HL-60 (cell line): ENCODE results near the gene DPEP1.

Experiments used
- CTCF ChIP-seq: IDR thresholded peaks from one replicate; pipeline ENCODE4 v1.5.1; 2011; ENCODE audit warnings: low read length, control low read depth, inconsistent platforms; ENCODE audit not compliant: insufficient read depth
- GABPA ChIP-seq: IDR thresholded peaks from 2 replicates; pipeline ENCODE4 v1.6.1; 2012; ENCODE audit warnings: low read depth
- POLR2AphosphoS5 ChIP-seq: IDR thresholded peaks from 2 replicates; pipeline ENCODE4 v1.6.1; 2012; ENCODE audit warnings: low read depth
- SPI1 ChIP-seq: IDR thresholded peaks from 2 replicates; pipeline ENCODE4 v1.6.1; 2012; ENCODE audit warnings: low read depth, mild to moderate bottlenecking, borderline replicate concordance
- TF ChIP-seq, protein P1 (sequence below): IDR thresholded peaks from 2 replicates; pipeline ENCODE4 v1.6.1; 2012; ENCODE audit warnings: low read depth; ENCODE audit not compliant: insufficient replicate concordance

GRCh38 chr16:89605186-89605970 lies 8.1 kb upstream of the DPEP1 start:
- TF ChIP-seq CTCF = no peak
- no peak for TF ChIP-seq POLR2AphosphoS5
- TF ChIP-seq, protein P1, sequence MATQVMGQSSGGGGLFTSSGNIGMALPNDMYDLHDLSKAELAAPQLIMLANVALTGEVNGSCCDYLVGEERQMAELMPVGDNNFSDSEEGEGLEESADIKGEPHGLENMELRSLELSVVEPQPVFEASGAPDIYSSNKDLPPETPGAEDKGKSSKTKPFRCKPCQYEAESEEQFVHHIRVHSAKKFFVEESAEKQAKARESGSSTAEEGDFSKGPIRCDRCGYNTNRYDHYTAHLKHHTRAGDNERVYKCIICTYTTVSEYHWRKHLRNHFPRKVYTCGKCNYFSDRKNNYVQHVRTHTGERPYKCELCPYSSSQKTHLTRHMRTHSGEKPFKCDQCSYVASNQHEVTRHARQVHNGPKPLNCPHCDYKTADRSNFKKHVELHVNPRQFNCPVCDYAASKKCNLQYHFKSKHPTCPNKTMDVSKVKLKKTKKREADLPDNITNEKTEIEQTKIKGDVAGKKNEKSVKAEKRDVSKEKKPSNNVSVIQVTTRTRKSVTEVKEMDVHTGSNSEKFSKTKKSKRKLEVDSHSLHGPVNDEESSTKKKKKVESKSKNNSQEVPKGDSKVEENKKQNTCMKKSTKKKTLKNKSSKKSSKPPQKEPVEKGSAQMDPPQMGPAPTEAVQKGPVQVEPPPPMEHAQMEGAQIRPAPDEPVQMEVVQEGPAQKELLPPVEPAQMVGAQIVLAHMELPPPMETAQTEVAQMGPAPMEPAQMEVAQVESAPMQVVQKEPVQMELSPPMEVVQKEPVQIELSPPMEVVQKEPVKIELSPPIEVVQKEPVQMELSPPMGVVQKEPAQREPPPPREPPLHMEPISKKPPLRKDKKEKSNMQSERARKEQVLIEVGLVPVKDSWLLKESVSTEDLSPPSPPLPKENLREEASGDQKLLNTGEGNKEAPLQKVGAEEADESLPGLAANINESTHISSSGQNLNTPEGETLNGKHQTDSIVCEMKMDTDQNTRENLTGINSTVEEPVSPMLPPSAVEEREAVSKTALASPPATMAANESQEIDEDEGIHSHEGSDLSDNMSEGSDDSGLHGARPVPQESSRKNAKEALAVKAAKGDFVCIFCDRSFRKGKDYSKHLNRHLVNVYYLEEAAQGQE = no peak
- TF ChIP-seq GABPA = no peak
- TF ChIP-seq SPI1 = no peak
